GM18519 (cell line): ENCODE results near the gene CHCHD6.

Experiments
- ATAC-seq: cut with Tn5 transposase; IDR thresholded peaks from one replicate; pipeline ENCODE4 v1.9.1; 2021; ENCODE audit warnings: mild to moderate bottlenecking, moderate library complexity; ENCODE audit not compliant: unreplicated experiment, low FRiP score

The CHCHD6 gene

GRCh38 chr3:126964950-126965349 lies 260.9 kb downstream of the CHCHD6 start:
- no peak for ATAC-seq

- no peak for ATAC-seq
These were observed 261.6 kb downstream of the CHCHD6 start for GRCh38 chr3:126965526-126966080.

- ATAC-seq, result no peak
These were observed 263.3 kb downstream of the CHCHD6 start for GRCh38 chr3:126967386-126967785.

GRCh38 chr3:126968391-126969390 lies 264.7 kb downstream of the CHCHD6 start:
- no peak for ATAC-seq

- ATAC-seq, result no peak
These were observed 265.5 kb downstream of the CHCHD6 start for GRCh38 chr3:126969586-126969985.

GRCh38 chr3:126970101-126970500 lies 266.1 kb downstream of the CHCHD6 start:
- ATAC-seq, result no peak

- ATAC-seq, result no peak
These were observed 266.9 kb downstream of the CHCHD6 start for GRCh38 chr3:126970921-126971320.

GRCh38 chr3:126971891-126972351 lies 267.9 kb downstream of the CHCHD6 start:
- no peak for ATAC-seq

- no peak for ATAC-seq
These were observed 268.8 kb downstream of the CHCHD6 start for GRCh38 chr3:126972866-126973265.

- ATAC-seq, result no peak
These were observed 269.8 kb downstream of the CHCHD6 start for GRCh38 chr3:126973814-126974213.

- ATAC-seq, result no peak
These were observed 270.7 kb downstream of the CHCHD6 start for GRCh38 chr3:126974756-126975155.

- no peak for ATAC-seq
These were observed 272.9 kb downstream of the CHCHD6 start for GRCh38 chr3:126976906-126977305.

GRCh38 chr3:126977821-126978220 lies 273.8 kb downstream of the CHCHD6 start:
- ATAC-seq, result no peak

GRCh38 chr3:126978291-126978690 lies 274.3 kb downstream of the CHCHD6 start:
- no peak for ATAC-seq

- no peak for ATAC-seq
These were observed 275.1 kb downstream of the CHCHD6 start for GRCh38 chr3:126979046-126979628.

- ATAC-seq, result no peak
These were observed 276.3 kb downstream of the CHCHD6 start for GRCh38 chr3:126980266-126980811.

- peak; percentile 17 for ATAC-seq
These were observed 278.1 kb downstream of the CHCHD6 start for GRCh38 chr3:126982126-126982470.

- peak; percentile 50 for ATAC-seq
These were observed 278.6 kb downstream of the CHCHD6 start, which contains the start of gene PLXNA1 for GRCh38 chr3:126982471-126983175. Gene PLXNA1 (plus strand): TSS chr3:126983115. CDS start chr3:126988594, 5,479 bp downstream.

- no peak for ATAC-seq
These were observed 279.2 kb downstream of the CHCHD6 start for GRCh38 chr3:126983276-126983652.

- ATAC-seq, result no peak
These were observed 279.8 kb downstream of the CHCHD6 start for GRCh38 chr3:126983653-126984390.
